GM12891 (cell line): Measurements from ENCODE around the gene SOBP.

Experiments
- POLR2A ChIP-seq: IDR thresholded peaks from 2 replicates; pipeline ENCODE4 v1.6.1; 2011; ENCODE audit warnings: low read depth, low read length, control low read depth
- TAF1 ChIP-seq: IDR thresholded peaks from 2 replicates; pipeline ENCODE4 v1.6.1; 2011; ENCODE audit warnings: low read depth, low read length, control low read depth

DNA sequence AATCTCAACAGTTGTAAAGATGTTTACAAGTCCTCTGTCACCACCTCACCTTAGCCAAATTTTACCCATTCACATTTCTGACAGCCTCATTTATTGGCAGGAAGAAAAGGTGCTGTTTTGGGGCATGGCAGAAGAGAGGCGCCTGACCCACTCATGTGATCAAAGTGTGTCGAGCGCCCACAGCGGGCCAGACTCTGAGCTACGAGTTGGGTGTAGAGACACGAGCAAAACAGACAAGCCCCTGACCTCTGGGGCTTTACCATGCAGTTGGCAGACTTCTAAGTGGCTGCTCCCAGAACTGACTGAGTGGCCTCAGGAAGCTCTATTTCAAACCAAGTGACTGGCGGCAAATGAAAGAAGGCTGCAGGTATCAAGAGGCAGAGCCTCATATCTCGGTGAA, 167.0 kb downstream of the SOBP start:
- no peak for TF ChIP-seq POLR2A
- TF ChIP-seq TAF1 = no peak
